SU-DHL-6 (cell line): ENCODE results near the gene PARP3.

ENCODE experiments used
- EZH2phosphoT487 ChIP-seq: fragments of 200-600 bp; sonication (generic), shearing (Covaris generic); conservative IDR thresholded peaks from 2 replicates; pipeline ENCODE4 v1.6.1; 2018; ENCODE audit warnings: mild to moderate bottlenecking, antibody characterized with exemption, low read length, moderate library complexity, mixed read lengths
- TF ChIP-seq, protein P1 (sequence below): fragments of 200-600 bp; sonication (generic); IDR thresholded peaks from one replicate; pipeline ENCODE4 v1.5.1; 2017; ENCODE audit warnings: antibody characterized with exemption, mild to moderate bottlenecking, low read length, moderate library complexity; ENCODE audit not compliant: insufficient read depth, poor library complexity, severe bottlenecking

DNA sequence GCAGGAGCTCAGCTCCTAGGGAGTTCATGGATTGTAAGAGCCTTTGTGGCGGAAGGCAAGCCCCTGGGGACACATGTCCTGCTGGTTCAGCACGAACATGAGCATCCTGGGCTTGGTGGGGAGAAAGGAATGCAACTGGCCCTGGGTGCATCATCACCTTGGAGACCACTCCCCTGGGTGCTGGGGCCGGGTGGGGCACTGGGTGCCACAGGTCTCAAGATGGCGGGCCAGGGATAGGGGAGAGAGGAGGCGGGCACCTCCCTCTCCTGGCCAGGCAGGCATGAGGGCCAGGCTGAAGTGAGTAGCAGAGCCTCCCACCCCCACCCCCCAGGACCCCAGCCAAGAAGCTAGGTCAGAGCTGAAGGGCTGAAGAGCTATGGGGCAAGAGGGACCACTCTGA, 24.3 kb downstream of the PARP3 start:
- TF ChIP-seq, protein P1, sequence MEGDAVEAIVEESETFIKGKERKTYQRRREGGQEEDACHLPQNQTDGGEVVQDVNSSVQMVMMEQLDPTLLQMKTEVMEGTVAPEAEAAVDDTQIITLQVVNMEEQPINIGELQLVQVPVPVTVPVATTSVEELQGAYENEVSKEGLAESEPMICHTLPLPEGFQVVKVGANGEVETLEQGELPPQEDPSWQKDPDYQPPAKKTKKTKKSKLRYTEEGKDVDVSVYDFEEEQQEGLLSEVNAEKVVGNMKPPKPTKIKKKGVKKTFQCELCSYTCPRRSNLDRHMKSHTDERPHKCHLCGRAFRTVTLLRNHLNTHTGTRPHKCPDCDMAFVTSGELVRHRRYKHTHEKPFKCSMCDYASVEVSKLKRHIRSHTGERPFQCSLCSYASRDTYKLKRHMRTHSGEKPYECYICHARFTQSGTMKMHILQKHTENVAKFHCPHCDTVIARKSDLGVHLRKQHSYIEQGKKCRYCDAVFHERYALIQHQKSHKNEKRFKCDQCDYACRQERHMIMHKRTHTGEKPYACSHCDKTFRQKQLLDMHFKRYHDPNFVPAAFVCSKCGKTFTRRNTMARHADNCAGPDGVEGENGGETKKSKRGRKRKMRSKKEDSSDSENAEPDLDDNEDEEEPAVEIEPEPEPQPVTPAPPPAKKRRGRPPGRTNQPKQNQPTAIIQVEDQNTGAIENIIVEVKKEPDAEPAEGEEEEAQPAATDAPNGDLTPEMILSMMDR: no peak
- no peak for TF ChIP-seq EZH2phosphoT487
